ENCODE measurements around the gene CUX1.

GRCh38 chr7:101782896-101783295 lies 34.5 kb upstream of the CUX1 start:
- TF ChIP-seq GATA2 (IDR thresholded peaks at IDR 0.05; ENCODE audit: low read depth, low read length) (no peak), GATA3 (IDR thresholded peaks at IDR 0.05; ENCODE audit: low read depth, low read length) (no peak)

Data from SH-SY5Y (cell line).